H1 (cell line): ENCODE data around the gene AGFG2. TPM values are rescaled to one million over a fixed set of nuclear protein-coding genes. Genes with fewer than 3 reads are reported as not detected.

ENCODE experiments used
- CTCF ChIA-PET: fragments of 300-600 bp; sonication (Branson Sonifier 250); formaldehyde crosslinking; loops from one replicate; lab custom pipeline; 2021; ENCODE audit not compliant: partially characterized antibody; lab: Charles Lee
- POLR2A ChIA-PET: fragments of 300-600 bp; sonication (Branson Sonifier 250); formaldehyde crosslinking; loops from one replicate; lab custom pipeline; 2021; ENCODE audit warnings: inconsistent platforms; ENCODE audit not compliant: partially characterized antibody; lab: Charles Lee
- DNase-seq, 2 experiments: peaks; one replicate each; pipeline versions ENCODE4 v3.0.0 to v3.0.0-alpha.2; 2010 to 2022; ENCODE audit warnings: low spot score in 2 of 2, low read depth in 1 of 2, mixed read lengths in 1 of 2
- FAIRE-seq: peaks from 2 replicates; lab custom pipeline; 2011; peaks lifted over from hg19 to GRCh38; lab: Jason Lieb, UNC
- H2AFZ ChIP-seq: 2 replicates; pipeline ENCODE4 v1.8.1; 2012; ENCODE audit warnings: low read length, inconsistent platforms
- H2AK5ac ChIP-seq: 2 replicates; pipeline ENCODE4 v1.6.1; 2013; ENCODE audit warnings: low read depth, low read length
- H2BK120ac ChIP-seq: replicated peaks from 2 replicates; pipeline ENCODE3; 2013; ENCODE audit warnings: low read depth, low read length, inconsistent platforms
- H2BK12ac ChIP-seq: 2 replicates; pipeline ENCODE4 v1.6.1; 2013; ENCODE audit warnings: low read depth, low read length
- H2BK15ac ChIP-seq: 2 replicates; pipeline ENCODE4 v1.6.1; 2013; ENCODE audit warnings: low read length
- H2BK20ac ChIP-seq: 2 replicates; pipeline ENCODE4 v1.6.1; 2013; ENCODE audit warnings: low read length
- H2BK5ac ChIP-seq: 2 replicates; pipeline ENCODE4 v1.6.1; 2013; ENCODE audit warnings: low read depth, low read length
- H3K14ac ChIP-seq: 2 replicates; pipeline ENCODE4 v1.6.1; 2013; ENCODE audit warnings: inconsistent platforms; ENCODE audit not compliant: insufficient read length
- H3K18ac ChIP-seq: 2 replicates; pipeline ENCODE4 v1.6.1; 2013; ENCODE audit warnings: low read length; ENCODE audit errors: extremely low read depth
- H3K23ac ChIP-seq: 2 replicates; pipeline ENCODE4 v1.6.1; 2013; ENCODE audit warnings: inconsistent platforms; ENCODE audit not compliant: insufficient read length
- H3K23me2 ChIP-seq: 2 replicates; pipeline ENCODE4 v1.6.1; 2013; ENCODE audit warnings: low read depth, low read length
- H3K27ac ChIP-seq: 2 replicates; pipeline ENCODE4 v1.6.1; 2011; ENCODE audit warnings: low read depth, low read length, inconsistent platforms
- H3K27me3 ChIP-seq, 4 experiments: replicated peaks in 1 of 4; 1 replicate in 1 of 4; 2 replicates in 3 of 4; pipeline versions ENCODE4 v1.6.1 to v1.8.1; 2011 to 2013; ENCODE audit warnings: low read length in 3 of 4, mild to moderate bottlenecking in 3 of 4, inconsistent platforms in 2 of 4, mixed read lengths in 2 of 4, moderate library complexity in 1 of 4; ENCODE audit not compliant: control insufficient read depth in 3 of 4, insufficient read depth in 3 of 4; ENCODE audit errors: extremely low read depth in 1 of 4
- H3K36me3 ChIP-seq, 4 experiments: 2 replicates each; pipeline versions ENCODE4 v1.6.1 to v1.8.1; 2011 to 2013; ENCODE audit warnings: mild to moderate bottlenecking in 4 of 4, low read length in 3 of 4, moderate library complexity in 2 of 4, control low read depth in 1 of 4, inconsistent platforms in 1 of 4; ENCODE audit not compliant: insufficient read depth in 4 of 4, control insufficient read depth in 2 of 4
- H3K4ac ChIP-seq: replicated peaks from 2 replicates; pipeline ENCODE3; 2013; ENCODE audit warnings: low read length, low read depth, mixed read lengths, inconsistent platforms; ENCODE audit not compliant: insufficient read length
- H3K4me1 ChIP-seq, 4 experiments: replicated peaks in 1 of 4; 1 replicate in 1 of 4; 2 replicates in 3 of 4; pipeline versions ENCODE4 v1.6.1 to v1.8.1; 2011 to 2013; ENCODE audit warnings: low read length in 3 of 4, inconsistent platforms in 2 of 4, mixed read lengths in 1 of 4; ENCODE audit not compliant: insufficient read depth in 4 of 4, control insufficient read depth in 3 of 4
- H3K4me2 ChIP-seq, 2 experiments: 2 replicates each; pipeline versions ENCODE4 v1.6.1 to v1.8.1; 2011 to 2013; ENCODE audit warnings: low read depth in 2 of 2, low read length in 2 of 2, control low read depth in 1 of 2, inconsistent platforms in 1 of 2, mild to moderate bottlenecking in 1 of 2; ENCODE audit not compliant: insufficient read depth in 1 of 2
- H3K4me3 ChIP-seq, 4 experiments: fragments of 200-600, 300-600 bp in 1 of 4; sonication (generic), shearing (Covaris generic), sonication (Bioruptor Twin) in 1 of 4; 2 replicates each; pipeline versions ENCODE4 v1.5.1 to v1.8.1; 2011 to 2016; ENCODE audit warnings: low read length in 4 of 4, low read depth in 3 of 4, control low read depth in 2 of 4, inconsistent platforms in 2 of 4, mild to moderate bottlenecking in 2 of 4, mixed read lengths in 1 of 4, moderate library complexity in 1 of 4; ENCODE audit not compliant: insufficient read depth in 2 of 4; ENCODE audit errors: extremely low read depth in 1 of 4
- H3K56ac ChIP-seq: replicated peaks from 2 replicates; pipeline ENCODE3; 2013; ENCODE audit warnings: low read depth, mild to moderate bottlenecking, mixed read lengths, low read length, inconsistent platforms; ENCODE audit not compliant: insufficient read length
- H3K79me1 ChIP-seq: 2 replicates; pipeline ENCODE4 v1.6.1; 2013; ENCODE audit warnings: low read depth, low read length, control low read depth
- H3K79me2 ChIP-seq, 2 experiments: 2 replicates each; pipeline versions ENCODE4 v1.6.1 to v1.8.1; 2012 to 2013; ENCODE audit warnings: low read length in 2 of 2, mild to moderate bottlenecking in 2 of 2, inconsistent platforms in 1 of 2; ENCODE audit not compliant: insufficient read depth in 2 of 2, control insufficient read depth in 1 of 2
- H3K9ac ChIP-seq, 4 experiments: replicated peaks in 1 of 4; 1 replicate in 1 of 4; 2 replicates in 3 of 4; pipeline versions ENCODE4 v1.6.1 to v1.8.1; 2011 to 2013; ENCODE audit warnings: low read depth in 3 of 4, low read length in 3 of 4, control low read depth in 2 of 4, mild to moderate bottlenecking in 2 of 4, moderate library complexity in 2 of 4, inconsistent platforms in 1 of 4; ENCODE audit errors: extremely low read depth in 1 of 4
- H3K9me3 ChIP-seq, 2 experiments: 2 replicates each; pipeline versions ENCODE4 v1.6.1 to v1.8.1; 2012 to 2013; ENCODE audit warnings: mild to moderate bottlenecking in 2 of 2, moderate library complexity in 2 of 2, control low read depth in 1 of 2, inconsistent platforms in 1 of 2, low read depth in 1 of 2, low read length in 1 of 2, mixed read lengths in 1 of 2; ENCODE audit not compliant: insufficient read depth in 2 of 2
- H4K20me1 ChIP-seq, 2 experiments: replicated peaks in 1 of 2; 2 replicates each; pipeline versions ENCODE3 to v1.8.1; 2011 to 2013; ENCODE audit warnings: inconsistent platforms in 2 of 2, low read length in 2 of 2, mild to moderate bottlenecking in 1 of 2; ENCODE audit not compliant: insufficient read depth in 2 of 2, control insufficient read depth in 1 of 2
- H4K5ac ChIP-seq: 2 replicates; pipeline ENCODE4 v1.6.1; 2013; ENCODE audit warnings: low read length, low read depth, mixed read lengths, inconsistent platforms; ENCODE audit not compliant: insufficient read length
- H4K8ac ChIP-seq: 2 replicates; pipeline ENCODE4 v1.8.0; 2013; ENCODE audit warnings: mild to moderate bottlenecking, moderate library complexity, low read length, inconsistent platforms; ENCODE audit not compliant: insufficient read depth; ENCODE audit errors: extremely low read depth
- H4K91ac ChIP-seq: replicated peaks from 2 replicates; pipeline ENCODE3; 2013; ENCODE audit warnings: low read length, mixed read lengths, inconsistent platforms; ENCODE audit not compliant: insufficient read length
- POLR2AphosphoS5 ChIP-seq: IDR thresholded peaks from 2 replicates; pipeline ENCODE4 v1.6.1; 2011; ENCODE audit warnings: low read depth, low read length
- WGBS, 2 experiments: shearing (Covaris generic) in 1 of 2; methylation state at CpG; one replicate each; pipeline versions ENCODE4 v1.1.6 to v1.1.7; 2013 to 2015; ENCODE audit warnings: low lambda C conversion rate in 2 of 2, mixed read lengths in 2 of 2, inconsistent platforms in 1 of 2, low coverage in 1 of 2, missing lambda C conversion rate in 1 of 2; ENCODE audit not compliant: insufficient replicate concordance in 2 of 2, insufficient coverage in 1 of 2, insufficient read length in 1 of 2; ENCODE audit errors: extremely low coverage in 1 of 2, missing lambda C conversion rate in 1 of 2; 5-methylcytosine and 5-hydroxymethylcytosine counted together
- polyA plus RNA-seq, 7 experiments: library from polyadenylated mRNA; depleted of rRNA in 3 of 7; stranded (reverse) in 5 of 7; unstranded in 2 of 7; fragments of >200 nt in 5 of 7; fragments of 200-250 nt in 2 of 7; gene quantifications; 1 replicate in 5 of 7; 2 replicates in 1 of 7; 4 replicates in 1 of 7; pipeline versions ENCODE4 v1.2.1 to v1.2.3, GENCODE V29; 2011 to 2013; ENCODE audit warnings: missing spikeins in 2 of 7, mixed read lengths in 2 of 7
- total RNA-seq: library from RNA; stranded (reverse); fragmentation: NEBNext Ultra II Directional; extraction: Animal tissue kit (Norgen Biotek cat#: 25700); gene quantifications from 2 replicates; pipeline ENCODE4 v1.2.1, GENCODE V29; 2021

Gene AGFG2
- total and polyA plus RNA-seq, 2 of the 8 experiments (the other 6 are each of a cell fraction or from before 2014, with no cell fraction given), result 7.6 to 11.2 TPM

- Histone ChIP-seq H3K36me3 (no peaks in the 10 kb centered on the region), H3K56ac (no peak overlapping the region), H3K4ac (no peak overlapping the region), H2BK20ac (no peak overlapping the region), H3K9me3 (no peaks in the 10 kb centered on the region), H2AFZ (no peak overlapping the region), H3K27ac (no peak overlapping the region), H3K23ac (no peak overlapping the region), H3K14ac (no peak overlapping the region), H3K27me3 (no peaks in the 10 kb centered on the region), H4K91ac (no peak overlapping the region), H4K5ac (no peak overlapping the region), H3K9ac (no peak overlapping the region), H3K4me2 (no peak overlapping the region), H3K4me1 (no peaks in the 10 kb centered on the region), H3K79me1 (no peaks in the 10 kb centered on the region), H2BK12ac (no peak overlapping the region), H2BK15ac (no peak overlapping the region), H2AK5ac (no peak overlapping the region), H2BK5ac (no peak overlapping the region), H3K4me3 (no peak overlapping the region), H2BK120ac (no peak overlapping the region), H4K8ac (no peak overlapping the region), H3K79me2 (no peaks in the 10 kb centered on the region), H3K18ac (no peak overlapping the region), H3K23me2 (no peaks in the 10 kb centered on the region; the same call in 1 of the 2 replicates), H4K20me1 (no peaks in the 10 kb centered on the region)
- WGBS, 2 experiments, result 94% methylated on average over 2 of the region's 2 CpGs; no CpG with 5 or more reads in 1 of the 2 experiments
- ChIA-PET POLR2A (interaction anchor here (0.7 kb wide), 1 partner anchor 110 kb away, joined by 3 read pairs; no protein-coding TSS in a partner anchor), CTCF (interaction anchor here (0.7 to 1.4 kb wide), 5 partner anchors 10 to 131 kb away, joined by 3 to 6 read pairs (median 3); no protein-coding TSS in a partner anchor)
- no peak for TF ChIP-seq POLR2AphosphoS5
- DNase-seq (no peak), FAIRE-seq (no peak)
These were observed 21.7 kb upstream of the AGFG2 start for GRCh38 chr7:100517305-100517704.
